ENCODE data around the gene LRP2.

DNA sequence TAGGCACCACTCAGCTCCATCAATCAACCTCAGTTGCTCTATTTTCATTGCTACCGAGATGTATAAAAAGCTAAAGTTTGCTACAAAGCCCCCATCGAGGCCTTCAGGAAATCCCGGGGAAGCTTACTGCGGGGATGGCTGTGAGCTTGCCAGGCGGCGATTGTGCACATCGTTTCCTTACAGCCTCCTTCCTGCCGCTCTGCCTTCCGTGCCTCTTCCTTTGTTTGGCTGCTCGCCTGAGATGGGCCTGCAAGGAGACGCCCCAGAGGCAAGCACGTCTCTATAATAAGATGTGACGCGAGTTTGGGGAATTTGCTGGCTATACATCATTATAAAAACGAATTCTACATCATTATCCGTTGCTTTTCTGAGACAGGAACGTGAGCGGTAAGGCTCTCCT, 251.4 kb downstream of the LRP2 start:
- TF ChIP-seq IRF2 (CRISPR knock-in tag; IDR thresholded peaks at IDR 0.05; ENCODE audit: borderline replicate concordance, low read depth): no peak
- TF ChIP-seq, protein P1, sequence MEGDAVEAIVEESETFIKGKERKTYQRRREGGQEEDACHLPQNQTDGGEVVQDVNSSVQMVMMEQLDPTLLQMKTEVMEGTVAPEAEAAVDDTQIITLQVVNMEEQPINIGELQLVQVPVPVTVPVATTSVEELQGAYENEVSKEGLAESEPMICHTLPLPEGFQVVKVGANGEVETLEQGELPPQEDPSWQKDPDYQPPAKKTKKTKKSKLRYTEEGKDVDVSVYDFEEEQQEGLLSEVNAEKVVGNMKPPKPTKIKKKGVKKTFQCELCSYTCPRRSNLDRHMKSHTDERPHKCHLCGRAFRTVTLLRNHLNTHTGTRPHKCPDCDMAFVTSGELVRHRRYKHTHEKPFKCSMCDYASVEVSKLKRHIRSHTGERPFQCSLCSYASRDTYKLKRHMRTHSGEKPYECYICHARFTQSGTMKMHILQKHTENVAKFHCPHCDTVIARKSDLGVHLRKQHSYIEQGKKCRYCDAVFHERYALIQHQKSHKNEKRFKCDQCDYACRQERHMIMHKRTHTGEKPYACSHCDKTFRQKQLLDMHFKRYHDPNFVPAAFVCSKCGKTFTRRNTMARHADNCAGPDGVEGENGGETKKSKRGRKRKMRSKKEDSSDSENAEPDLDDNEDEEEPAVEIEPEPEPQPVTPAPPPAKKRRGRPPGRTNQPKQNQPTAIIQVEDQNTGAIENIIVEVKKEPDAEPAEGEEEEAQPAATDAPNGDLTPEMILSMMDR (IDR thresholded peaks at IDR 0.05): no peak
- TF ChIP-seq NFATC4 (CRISPR knock-in tag; IDR thresholded peaks at IDR 0.05): no peak

Measured in WTC11 (cell line).